Measurements from ENCODE around the gene SLC35F5. TPM values are rescaled to one million over a fixed set of nuclear protein-coding genes. Genes with fewer than 3 reads are reported as not detected.

Gene SLC35F5
- total and polyA plus RNA-seq, 2 of the 13 experiments (the other 11 are each of a cell fraction or from before 2014, with no cell fraction given): 139 to 174 TPM

- intact Hi-C loops (cut with micrococcal nuclease; ENCODE audit: unreplicated experiment) (loop anchor here (10.0 kb wide), 1 partner anchor 99 kb away; no protein-coding TSS in a partner anchor), in situ Hi-C loops (cut with HindIII; ENCODE audit: extremely low pct_ligation_motif_present, low pct_unique_long_range_greater_than_20kb) (no loop called here)
- H3K4me2 ChIP-seq (ENCODE audit: low read depth, low read length): no peak overlapping the region
- no peak overlapping the region for H2AFZ ChIP-seq (ENCODE audit: low read length)
- no peak overlapping the region for H3K9ac ChIP-seq (ENCODE audit: insufficient read depth, low read depth, low read length)
- 97% methylated on average over 25 of the region's 25 CpGs for WGBS (ENCODE audit: low lambda C conversion rate)
- H3K27ac ChIP-seq (ENCODE audit: extremely low read length, insufficient read depth, low read length): no peak overlapping the region
- no peaks in the 10 kb centered on the region for H4K20me1 ChIP-seq (ENCODE audit: insufficient read depth, low read length)
- ChIA-PET POLR2A (no interaction called here), CTCF (ENCODE audit: low intra/inter-chr PET ratio, low total read pairs) (no interaction called here)
- H3K9me3 ChIP-seq (ENCODE audit: low read length): no peaks in the 10 kb centered on the region
- H3K79me2 ChIP-seq (ENCODE audit: insufficient read depth, low read length): no peaks in the 10 kb centered on the region
- H3K4me3 ChIP-seq (replicated peaks in 1 of 3; ENCODE audit: insufficient read depth in 1 of 3, low read depth in 2 of 3, low read length in 3 of 3): no peak overlapping the region
- no peaks in the 10 kb centered on the region for H3K27me3 ChIP-seq (ENCODE audit: control insufficient read depth in 1 of 2, insufficient read depth in 2 of 2, low read length in 2 of 2)
- FAIRE-seq (no peak), DNase-seq (ENCODE audit: low spot score) (no peak), ATAC-seq (no peak)
- no peaks in the 10 kb centered on the region for H3K36me3 ChIP-seq (replicated peaks in 1 of 2; ENCODE audit: control insufficient read depth in 1 of 2, insufficient read depth in 2 of 2, low read length in 2 of 2)
- TF ChIP-seq ZNF138 (CRISPR knock-in tag; IDR thresholded peaks at IDR 0.05; ENCODE audit: low read depth) (no peak), HMG20B (CRISPR knock-in tag; conservative IDR thresholded peaks at IDR 0.05) (no peak), GLMP (CRISPR knock-in tag; IDR thresholded peaks at IDR 0.05; ENCODE audit: borderline replicate concordance) (no peak), PTBP1 (IDR thresholded peaks at IDR 0.05; ENCODE audit: low read depth, low read length, poor library complexity, severe bottlenecking) (no peak), CBX1 (IDR thresholded peaks at IDR 0.05; ENCODE audit: low read depth) (no peak)
- BruUV-seq (replicated peaks): no TSS peak
- peaks cover 9% of the 10 kb centered on the region for H3K4me1 ChIP-seq (ENCODE audit: insufficient read depth, low read length)
These were observed 52.8 kb downstream of the SLC35F5 start for GRCh38 chr2:113703386-113704299.
